Measurements from ENCODE around the gene ADGRG3. TPM values are rescaled to one million over a fixed set of nuclear protein-coding genes. Genes with fewer than 3 reads are reported as not detected.

Gene ADGRG3
- total and polyA plus RNA-seq, 2 experiments from 2014 or later: not detected

GRCh38 chr16:57624806-57625500 is 43.2 kb upstream of the ADGRG3 start (continued):
- no peak for TF ChIP-seq ETS1 (IDR thresholded peaks at IDR 0.05)
- TF ChIP-seq ZNF331 (CRISPR knock-in tag; IDR thresholded peaks at IDR 0.05; ENCODE audit: low read depth): no peak
- no peak for TF ChIP-seq REST (IDR thresholded peaks at IDR 0.05; ENCODE audit: unreplicated experiment)
- TF ChIP-seq EZH2 (IDR thresholded peaks at IDR 0.05; ENCODE audit: low read depth, unreplicated experiment): no peak
- TF ChIP-seq JUNB (IDR thresholded peaks at IDR 0.05; ENCODE audit: unreplicated experiment): no peak
- no peak for TF ChIP-seq STAT1 (IDR thresholded peaks at IDR 0.05; ENCODE audit: unreplicated experiment)
- no peak for TF ChIP-seq POLR2AphosphoS5 (IDR thresholded peaks at IDR 0.05; ENCODE audit: low read depth)
- TF ChIP-seq ZNF114 (CRISPR knock-in tag; IDR thresholded peaks at IDR 0.05): no peak

GRCh38 chr16:57626420-57627170 is 41.5 kb upstream of the ADGRG3 start:
- Histone ChIP-seq H3K27ac (ENCODE audit: low read depth) (no peak overlapping the region), H2AFZ (0 out of 2 replicates have a peak overlapping the region, but pooled peaks have one; percentile 63), H3F3A (replicated peaks; ENCODE audit: low read depth) (no peaks in the 10 kb centered on the region), H3K27me3 (ENCODE audit: insufficient read depth) (no peaks in the 10 kb centered on the region), H3K9me2 (ENCODE audit: insufficient read depth) (no peaks in the 10 kb centered on the region), H3K4me3 (no peak overlapping the region), H4K20me1 (replicated peaks; ENCODE audit: insufficient read depth) (no peaks in the 10 kb centered on the region), H3K4me1 (ENCODE audit: insufficient read depth) (0 out of 2 replicates have a peak, but pooled peaks cover 5% of the 10 kb centered on the region), H3K36me3 (ENCODE audit: insufficient read depth) (no peaks in the 10 kb centered on the region), H3K79me2 (replicated peaks; ENCODE audit: insufficient read depth) (no peaks in the 10 kb centered on the region), H3K4me2 (no peak overlapping the region)
- ATAC-seq (no peak), DNase-seq (ENCODE audit: low spot score) (no peak)
- H3K4me1 Mint-ChIP-seq: peaks cover 66% of the 10 kb centered on the region
- H3K4me3 Mint-ChIP-seq: no peak overlapping the region; the same call in 2 of the 3 replicates
- H3K36me3 Mint-ChIP-seq (ENCODE audit: low read depth): no peaks in the 10 kb centered on the region
- no peaks in the 10 kb centered on the region for H3K9me3 Mint-ChIP-seq
- peaks cover 24% of the 10 kb centered on the region for H3K27me3 Mint-ChIP-seq (ENCODE audit: insufficient read depth, low read depth, poor library complexity)
- no peak overlapping the region; the same call in 1 of the 2 replicates for H3K27ac Mint-ChIP-seq
- no peak for TF ChIP-seq STAT1 (IDR thresholded peaks at IDR 0.05; ENCODE audit: unreplicated experiment)
- no peak for TF ChIP-seq REST (IDR thresholded peaks at IDR 0.05; ENCODE audit: unreplicated experiment)
- no peak for TF ChIP-seq NANOG (IDR thresholded peaks at IDR 0.05; ENCODE audit: borderline replicate concordance)
- no peak for TF ChIP-seq POLR2AphosphoS5 (IDR thresholded peaks at IDR 0.05; ENCODE audit: low read depth)
- no peak for TF ChIP-seq CREB1 (CRISPR knock-in tag; IDR thresholded peaks at IDR 0.05; ENCODE audit: low read depth)
- TF ChIP-seq JUNB (IDR thresholded peaks at IDR 0.05; ENCODE audit: unreplicated experiment): no peak

Measured in GM23338 (cell line).